ENCODE results near the gene AGPAT4.

AGPAT4 gene

DNA sequence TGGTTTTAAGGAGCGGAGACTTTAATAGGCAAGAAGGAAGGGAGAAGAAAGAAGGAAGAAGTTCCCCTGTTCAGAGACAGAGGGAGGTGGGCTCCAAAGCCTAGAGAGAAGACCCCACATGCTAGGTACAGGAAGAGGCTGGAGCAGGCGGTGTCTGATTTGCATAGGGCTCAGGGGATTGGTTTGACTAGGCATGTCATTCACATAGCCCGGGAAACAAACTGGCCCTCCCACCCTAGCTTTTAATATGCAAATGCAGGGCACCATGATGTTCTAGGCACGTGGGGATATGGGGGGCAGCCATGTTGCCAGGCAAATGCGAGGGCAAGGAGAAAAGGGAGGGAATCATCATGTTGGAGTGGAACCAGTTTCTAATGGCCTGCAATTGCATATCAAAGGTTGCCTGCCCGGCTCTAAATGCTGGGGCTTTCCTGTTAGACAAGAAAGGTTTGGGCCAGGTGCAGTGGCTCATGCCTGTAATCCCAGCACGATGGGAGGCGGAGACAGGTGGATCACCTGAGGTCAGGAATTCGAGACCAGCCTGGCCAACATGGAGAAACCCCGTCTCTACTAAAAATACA, 34.3 kb upstream of the AGPAT4 start:
- Histone ChIP-seq H3K27ac (ENCODE audit: low read depth, low read length, poor library complexity, severe bottlenecking) (no peak overlapping the region), H3K4me1 (ENCODE audit: insufficient read depth, low read length, severe bottlenecking) (no peaks in the 10 kb centered on the region), H3F3A (ENCODE audit: insufficient read depth, low read length) (no peaks in the 10 kb centered on the region), H3K9ac (ENCODE audit: low read length) (no peak overlapping the region), H3K36me3 (ENCODE audit: insufficient read depth, low read length) (no peaks in the 10 kb centered on the region), H3K4me3 (ENCODE audit: low read depth, low read length, poor library complexity, severe bottlenecking) (no peak overlapping the region), H3K27me3 (ENCODE audit: insufficient read depth, low read length) (no peaks in the 10 kb centered on the region), H3K79me2 (ENCODE audit: insufficient read depth, low read length) (no peaks in the 10 kb centered on the region), H3K4me2 (ENCODE audit: low read length) (no peak overlapping the region), H3K9me3 (ENCODE audit: low read length) (no peaks in the 10 kb centered on the region), H4K20me1 (ENCODE audit: insufficient read depth, low read length) (no peaks in the 10 kb centered on the region), H3K9me2 (ENCODE audit: low read depth, low read length) (no peaks in the 10 kb centered on the region), H2AFZ (ENCODE audit: low read length) (no peak overlapping the region)
- no peak for TF ChIP-seq EZH2 (IDR thresholded peaks at IDR 0.05; ENCODE audit: borderline replicate concordance, low read length)
- TF ChIP-seq, protein P1, sequence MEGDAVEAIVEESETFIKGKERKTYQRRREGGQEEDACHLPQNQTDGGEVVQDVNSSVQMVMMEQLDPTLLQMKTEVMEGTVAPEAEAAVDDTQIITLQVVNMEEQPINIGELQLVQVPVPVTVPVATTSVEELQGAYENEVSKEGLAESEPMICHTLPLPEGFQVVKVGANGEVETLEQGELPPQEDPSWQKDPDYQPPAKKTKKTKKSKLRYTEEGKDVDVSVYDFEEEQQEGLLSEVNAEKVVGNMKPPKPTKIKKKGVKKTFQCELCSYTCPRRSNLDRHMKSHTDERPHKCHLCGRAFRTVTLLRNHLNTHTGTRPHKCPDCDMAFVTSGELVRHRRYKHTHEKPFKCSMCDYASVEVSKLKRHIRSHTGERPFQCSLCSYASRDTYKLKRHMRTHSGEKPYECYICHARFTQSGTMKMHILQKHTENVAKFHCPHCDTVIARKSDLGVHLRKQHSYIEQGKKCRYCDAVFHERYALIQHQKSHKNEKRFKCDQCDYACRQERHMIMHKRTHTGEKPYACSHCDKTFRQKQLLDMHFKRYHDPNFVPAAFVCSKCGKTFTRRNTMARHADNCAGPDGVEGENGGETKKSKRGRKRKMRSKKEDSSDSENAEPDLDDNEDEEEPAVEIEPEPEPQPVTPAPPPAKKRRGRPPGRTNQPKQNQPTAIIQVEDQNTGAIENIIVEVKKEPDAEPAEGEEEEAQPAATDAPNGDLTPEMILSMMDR (IDR thresholded peaks at IDR 0.05; ENCODE audit: low read length) = no peak

GRCh38 chr6:161305860-161306259, 32.0 kb upstream of the AGPAT4 start:
- H3K4me1 ChIP-seq (ENCODE audit: insufficient read depth, low read length, severe bottlenecking) = no peaks in the 10 kb centered on the region
- H3K27me3 ChIP-seq (ENCODE audit: insufficient read depth, low read length) = no peaks in the 10 kb centered on the region
- no peaks in the 10 kb centered on the region for H4K20me1 ChIP-seq (ENCODE audit: insufficient read depth, low read length)
- no peaks in the 10 kb centered on the region for H3K79me2 ChIP-seq (ENCODE audit: insufficient read depth, low read length)
- no peak overlapping the region for H2AFZ ChIP-seq (ENCODE audit: low read length)
- H3K36me3 ChIP-seq (ENCODE audit: insufficient read depth, low read length) = no peaks in the 10 kb centered on the region
- H3F3A ChIP-seq (ENCODE audit: insufficient read depth, low read length) = no peaks in the 10 kb centered on the region
- no peak overlapping the region for H3K4me3 ChIP-seq (ENCODE audit: low read depth, low read length, poor library complexity, severe bottlenecking)
- no peaks in the 10 kb centered on the region for H3K9me2 ChIP-seq (ENCODE audit: low read depth, low read length)
- TF ChIP-seq EZH2 (IDR thresholded peaks at IDR 0.05; ENCODE audit: borderline replicate concordance, low read length) = no peak
- no peak overlapping the region for H3K9ac ChIP-seq (ENCODE audit: low read length)
- no peak overlapping the region for H3K27ac ChIP-seq (ENCODE audit: low read depth, low read length, poor library complexity, severe bottlenecking)
- no peaks in the 10 kb centered on the region for H3K9me3 ChIP-seq (ENCODE audit: low read length)
- no peak overlapping the region for H3K4me2 ChIP-seq (ENCODE audit: low read length)

GRCh38 chr6:161303628-161304340, 29.9 kb upstream of the AGPAT4 start:
- H3K79me2 ChIP-seq (ENCODE audit: insufficient read depth, low read length) = no peaks in the 10 kb centered on the region
- no peaks in the 10 kb centered on the region for H3K27me3 ChIP-seq (ENCODE audit: insufficient read depth, low read length)
- H3K4me1 ChIP-seq (ENCODE audit: insufficient read depth, low read length, severe bottlenecking) = no peaks in the 10 kb centered on the region
- H3K9me2 ChIP-seq (ENCODE audit: low read depth, low read length) = no peaks in the 10 kb centered on the region
- no peaks in the 10 kb centered on the region for H3K9me3 ChIP-seq (ENCODE audit: low read length)
- H3K27ac ChIP-seq (ENCODE audit: low read depth, low read length, poor library complexity, severe bottlenecking) = no peak overlapping the region
- H3K9ac ChIP-seq (ENCODE audit: low read length) = no peak overlapping the region
- no peak overlapping the region for H3K4me3 ChIP-seq (ENCODE audit: low read depth, low read length, poor library complexity, severe bottlenecking)
- H3F3A ChIP-seq (ENCODE audit: insufficient read depth, low read length) = no peaks in the 10 kb centered on the region
- H2AFZ ChIP-seq (ENCODE audit: low read length) = no peak overlapping the region
- H4K20me1 ChIP-seq (ENCODE audit: insufficient read depth, low read length) = no peaks in the 10 kb centered on the region
- no peak for TF ChIP-seq EZH2 (IDR thresholded peaks at IDR 0.05; ENCODE audit: borderline replicate concordance, low read length)
- TF ChIP-seq, protein P1 (IDR thresholded peaks at IDR 0.05; ENCODE audit: low read length) = no peak
- H3K36me3 ChIP-seq (ENCODE audit: insufficient read depth, low read length) = no peaks in the 10 kb centered on the region
- no peak overlapping the region for H3K4me2 ChIP-seq (ENCODE audit: low read length)

Data from OCI-LY1 (cell line).